ENCODE measurements around the gene DUSP15. TPM values are rescaled to one million over a fixed set of nuclear protein-coding genes. Genes with fewer than 3 reads are reported as not detected.

The DUSP15 gene
- total RNA-seq, 1 experiment from 2014 or later: not detected

DNA sequence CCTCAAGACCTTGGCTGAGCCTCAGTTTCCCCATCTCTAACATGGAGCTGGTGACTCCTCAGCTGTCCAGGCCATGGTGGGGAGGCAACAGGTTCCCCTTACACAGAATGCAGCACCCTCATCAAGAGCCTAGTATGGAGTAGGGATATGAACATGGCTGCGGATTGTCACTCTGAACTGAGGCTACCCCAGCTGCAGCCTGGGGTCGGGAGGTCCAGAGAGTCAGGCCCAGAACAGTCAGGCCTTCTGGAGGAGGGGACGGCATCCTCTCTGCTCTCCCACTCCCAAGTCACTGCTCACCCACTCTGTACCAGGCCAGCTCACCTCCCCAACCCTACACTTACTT lies 23.6 kb downstream of the DUSP15 start:
- H3K9me3 ChIP-seq (ENCODE audit: low read length): no peaks in the 10 kb centered on the region
- intact Hi-C loops (cut with micrococcal nuclease): loop anchor here (1.0 kb wide), 1 partner anchor 23 kb away; no protein-coding TSS in a partner anchor
- no peak overlapping the region for H3K9ac ChIP-seq (ENCODE audit: low read length)
- CTCF ChIA-PET: interaction anchor here (1.1 to 1.5 kb wide), 3 partner anchors 23 to 105 kb away, joined by 3 to 4 read pairs (median 4); partner anchors contain the start of gene PDRG1
- H3K27me3 ChIP-seq (ENCODE audit: low read length): peaks cover 11% of the 10 kb centered on the region
- POLR2A ChIA-PET (ENCODE audit: unreplicated experiment): no interaction called here
- no peak overlapping the region for H3K27ac ChIP-seq (ENCODE audit: low read length)
- no peaks in the 10 kb centered on the region for H3K36me3 ChIP-seq (ENCODE audit: low read depth, low read length)
- DNase-seq (no peak), ATAC-seq (no peak)
- H3K79me2 ChIP-seq (ENCODE audit: low read length): no peaks in the 10 kb centered on the region
- no peak for TF ChIP-seq EZH2phosphoT487 (IDR thresholded peaks at IDR 0.05; ENCODE audit: borderline replicate concordance, low read length)
- TF ChIP-seq, protein P1, sequence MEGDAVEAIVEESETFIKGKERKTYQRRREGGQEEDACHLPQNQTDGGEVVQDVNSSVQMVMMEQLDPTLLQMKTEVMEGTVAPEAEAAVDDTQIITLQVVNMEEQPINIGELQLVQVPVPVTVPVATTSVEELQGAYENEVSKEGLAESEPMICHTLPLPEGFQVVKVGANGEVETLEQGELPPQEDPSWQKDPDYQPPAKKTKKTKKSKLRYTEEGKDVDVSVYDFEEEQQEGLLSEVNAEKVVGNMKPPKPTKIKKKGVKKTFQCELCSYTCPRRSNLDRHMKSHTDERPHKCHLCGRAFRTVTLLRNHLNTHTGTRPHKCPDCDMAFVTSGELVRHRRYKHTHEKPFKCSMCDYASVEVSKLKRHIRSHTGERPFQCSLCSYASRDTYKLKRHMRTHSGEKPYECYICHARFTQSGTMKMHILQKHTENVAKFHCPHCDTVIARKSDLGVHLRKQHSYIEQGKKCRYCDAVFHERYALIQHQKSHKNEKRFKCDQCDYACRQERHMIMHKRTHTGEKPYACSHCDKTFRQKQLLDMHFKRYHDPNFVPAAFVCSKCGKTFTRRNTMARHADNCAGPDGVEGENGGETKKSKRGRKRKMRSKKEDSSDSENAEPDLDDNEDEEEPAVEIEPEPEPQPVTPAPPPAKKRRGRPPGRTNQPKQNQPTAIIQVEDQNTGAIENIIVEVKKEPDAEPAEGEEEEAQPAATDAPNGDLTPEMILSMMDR (conservative IDR thresholded peaks at IDR 0.05; ENCODE audit: low read depth, low read length): 0 out of 2 replicates have a peak, but pooled peaks have one; percentile 6
- peaks cover 17% of the 10 kb centered on the region for H3K4me1 ChIP-seq (ENCODE audit: insufficient read depth, low read length)
- H2AFZ ChIP-seq (ENCODE audit: low read length): no peak overlapping the region
- no TSS peak for BruUV-seq (replicated peaks)
- no peaks in the 10 kb centered on the region for H3K9me2 ChIP-seq (replicated peaks; ENCODE audit: low read length)
- H3F3A ChIP-seq (ENCODE audit: low read length, unreplicated experiment): no peaks in the 10 kb centered on the region
- no peaks in the 10 kb centered on the region for H4K20me1 ChIP-seq (ENCODE audit: low read length)
- no peak overlapping the region for H3K4me3 ChIP-seq (ENCODE audit: low read length)
- H3K4me2 ChIP-seq (ENCODE audit: low read length): no peak overlapping the region

DNA sequence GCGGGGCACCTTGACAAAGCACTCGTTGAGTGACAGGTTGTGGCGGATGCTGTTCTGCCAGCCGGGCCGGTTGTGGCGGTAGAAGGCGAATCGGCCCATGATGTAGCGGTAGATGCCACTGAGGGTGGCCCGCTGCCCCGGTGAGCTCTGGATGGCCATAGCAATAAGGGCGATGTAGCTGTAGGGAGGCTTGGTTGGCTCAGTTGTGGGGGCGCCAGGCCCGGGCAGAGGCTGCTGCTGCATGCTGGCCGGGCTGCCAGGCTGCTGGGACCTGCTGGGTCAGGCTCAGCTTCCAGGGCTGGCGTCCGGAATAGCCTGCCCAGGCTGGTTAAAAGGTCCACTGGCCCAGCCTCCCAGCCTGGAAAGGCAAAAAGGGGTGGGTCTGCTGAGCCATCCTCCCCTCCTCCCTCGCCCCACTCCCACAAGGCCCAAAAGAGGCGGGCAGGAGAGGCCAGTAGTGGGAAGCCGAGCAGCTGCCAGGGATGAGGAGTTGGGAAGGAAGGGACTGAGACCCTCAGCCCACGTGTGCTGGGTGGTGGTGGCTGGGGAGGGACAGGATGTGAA lies 24.9 kb downstream of the DUSP15 start, which contains the start of gene FOXS1:
TSS of gene FOXS1 (minus strand) at position 305 of the 564 bp plus-strand sequence. CDS start at position 243, 62 bp downstream.
- Histone ChIP-seq H3K27ac (ENCODE audit: low read length) (no peak within 1 kb of the TSS), H3K9me2 (replicated peaks; ENCODE audit: low read length) (no peaks in the 10 kb centered on the region), H3K27me3 (ENCODE audit: low read length) (peaks cover 11% of the 10 kb centered on the region), H2AFZ (ENCODE audit: low read length) (no peak within 1 kb of the TSS), H3K4me2 (ENCODE audit: low read length) (no peak within 1 kb of the TSS), H3F3A (ENCODE audit: low read length, unreplicated experiment) (no peaks in the 10 kb centered on the region), H3K9me3 (ENCODE audit: low read length) (no peaks in the 10 kb centered on the region), H3K9ac (ENCODE audit: low read length) (no peak within 1 kb of the TSS), H3K4me3 (ENCODE audit: low read length) (no peak within 1 kb of the TSS), H3K4me1 (ENCODE audit: insufficient read depth, low read length) (peaks cover 19% of the 10 kb centered on the region), H4K20me1 (ENCODE audit: low read length) (no peaks in the 10 kb centered on the region), H3K36me3 (ENCODE audit: low read depth, low read length) (no peaks in the 10 kb centered on the region), H3K79me2 (ENCODE audit: low read length) (no peaks in the 10 kb centered on the region)
- no TSS peak for BruUV-seq (replicated peaks)
- POLR2A ChIA-PET (ENCODE audit: unreplicated experiment): no interaction called here
- ATAC-seq: no peak
- intact Hi-C loops (cut with micrococcal nuclease): no loop called here
- CTCF ChIA-PET: interaction anchor here (1.1 kb wide), 1 partner anchor 22 kb away, joined by 6 read pairs; no protein-coding TSS in a partner anchor
- DNase-seq: no peak
- TF ChIP-seq, protein P1 (conservative IDR thresholded peaks at IDR 0.05; ENCODE audit: low read depth, low read length): no peak
- TF ChIP-seq EZH2 (IDR thresholded peaks at IDR 0.05; ENCODE audit: low read length, unreplicated experiment): no peak
- no peak for TF ChIP-seq EZH2phosphoT487 (IDR thresholded peaks at IDR 0.05; ENCODE audit: borderline replicate concordance, low read length)

DNA sequence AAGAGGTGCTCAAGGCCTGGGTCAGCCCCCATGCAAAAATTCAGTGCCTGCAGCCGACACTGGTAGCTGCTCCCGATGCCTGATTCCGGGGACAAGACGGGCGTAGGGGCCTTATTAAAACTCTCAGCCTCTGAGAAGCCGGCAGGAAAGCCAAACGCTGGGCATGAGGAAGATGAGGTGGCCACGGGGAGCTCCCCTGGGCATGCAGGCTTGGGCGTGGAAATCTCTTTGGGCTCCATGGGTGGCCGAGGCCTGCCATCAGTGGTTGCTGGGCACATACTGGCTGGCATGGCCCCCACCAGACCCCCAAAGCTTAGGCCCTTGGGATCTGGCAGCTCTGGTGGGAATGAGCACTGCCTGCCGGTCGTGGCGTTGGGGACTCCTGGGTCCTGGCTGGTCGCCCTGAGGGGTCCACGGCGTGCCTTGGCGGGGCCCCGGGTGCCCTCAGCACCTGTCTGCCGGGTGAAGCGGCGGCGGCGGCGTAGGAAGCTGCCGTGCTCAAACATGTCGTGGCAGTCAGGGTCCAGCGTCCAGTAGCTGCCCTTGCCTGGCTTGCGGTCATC lies 25.5 kb downstream of the DUSP15 start:
- Histone ChIP-seq H3K27ac (ENCODE audit: low read length) (no peak overlapping the region), H3F3A (ENCODE audit: low read length, unreplicated experiment) (no peaks in the 10 kb centered on the region), H3K27me3 (ENCODE audit: low read length) (peaks cover 8% of the 10 kb centered on the region), H3K9me2 (replicated peaks; ENCODE audit: low read length) (no peaks in the 10 kb centered on the region), H4K20me1 (ENCODE audit: low read length) (no peaks in the 10 kb centered on the region), H3K4me2 (ENCODE audit: low read length) (no peak overlapping the region), H3K9ac (ENCODE audit: low read length) (no peak overlapping the region), H3K79me2 (ENCODE audit: low read length) (no peaks in the 10 kb centered on the region), H3K4me1 (ENCODE audit: insufficient read depth, low read length) (peaks cover 19% of the 10 kb centered on the region), H3K9me3 (ENCODE audit: low read length) (no peaks in the 10 kb centered on the region), H3K36me3 (ENCODE audit: low read depth, low read length) (no peaks in the 10 kb centered on the region), H3K4me3 (ENCODE audit: low read length) (no peak overlapping the region), H2AFZ (ENCODE audit: low read length) (no peak overlapping the region)
- DNase-seq: no peak
- ATAC-seq: no peak
- TF ChIP-seq EZH2 (IDR thresholded peaks at IDR 0.05; ENCODE audit: low read length, unreplicated experiment): no peak
- TF ChIP-seq EZH2phosphoT487 (IDR thresholded peaks at IDR 0.05; ENCODE audit: borderline replicate concordance, low read length): no peak
- TF ChIP-seq, protein P1 (conservative IDR thresholded peaks at IDR 0.05; ENCODE audit: low read depth, low read length): no peak
- ChIA-PET CTCF (interaction anchor here (1.1 kb wide), 1 partner anchor 22 kb away, joined by 6 read pairs; no protein-coding TSS in a partner anchor), POLR2A (ENCODE audit: unreplicated experiment) (no interaction called here)
- no TSS peak for BruUV-seq (replicated peaks)
- intact Hi-C loops (cut with micrococcal nuclease): no loop called here
